MM.1S (cell line): ENCODE results near the gene ELP2.

Experiments
- CTCF ChIP-seq: fragments of 300-600 bp; sonication (generic); IDR thresholded peaks from 2 replicates; pipeline ENCODE4 v1.5.1; 2016; ENCODE audit warnings: antibody characterized with exemption, low read length, mixed read lengths
- EZH2phosphoT487 ChIP-seq: fragments of 300-600 bp; sonication (generic); IDR thresholded peaks from 2 replicates; pipeline ENCODE4 v1.6.1; 2018; ENCODE audit warnings: antibody characterized with exemption, low read length

GRCh38 chr18:36141576-36141975, 11.9 kb downstream of the ELP2 start:
- no peak for TF ChIP-seq CTCF
- no peak for TF ChIP-seq EZH2phosphoT487
